ENCODE data around the gene CLCNKA. TPM values are rescaled to one million over a fixed set of nuclear protein-coding genes. Genes with fewer than 3 reads are reported as not detected.

CLCNKA gene
- polyA plus RNA-seq, 1 donor (not counting 4 experiments of a cell fraction or from before 2014, with no cell fraction given) = not detected

DNA sequence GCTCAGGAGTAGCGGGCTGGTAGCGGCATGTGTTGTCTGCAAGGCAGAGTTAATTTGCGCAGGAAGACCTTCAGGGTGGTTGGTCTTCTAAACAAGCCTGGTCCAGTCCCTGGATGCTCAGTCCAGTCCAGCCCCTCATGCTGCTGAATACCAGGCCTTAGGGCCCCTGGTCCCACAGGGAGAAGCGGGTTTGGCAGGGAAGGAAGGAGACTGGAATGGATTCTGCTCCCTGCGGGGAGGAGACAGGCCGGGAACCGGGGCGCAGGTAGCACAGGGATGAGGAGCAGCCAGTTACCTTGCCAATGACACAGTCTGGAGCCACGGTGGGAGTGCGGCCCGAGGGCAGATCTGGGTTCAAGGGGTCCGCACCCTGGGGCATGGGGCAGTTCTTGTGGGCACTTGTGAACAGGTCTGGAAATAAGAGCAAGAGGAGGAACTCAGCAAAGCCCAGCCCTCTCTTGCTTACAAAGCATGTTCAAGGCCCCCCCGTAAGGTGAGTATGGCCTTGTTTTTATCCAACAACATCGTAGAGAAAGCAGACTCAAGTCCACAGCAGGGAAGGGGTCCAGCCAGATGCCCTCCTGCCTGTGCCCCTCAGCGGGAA lies 41.5 kb downstream of the CLCNKA start:
- Histone ChIP-seq H3K36me3 (ENCODE audit: control insufficient read depth in 2 of 2, extremely low read depth in 1 of 2, insufficient read depth in 2 of 2, low read length in 2 of 2) (no peaks in the 10 kb centered on the region), H3K27me3 (ENCODE audit: control insufficient read depth, extremely low read depth, insufficient read depth, low read length) (peaks cover 9% of the 10 kb centered on the region), H3K9me1 (ENCODE audit: control insufficient read depth, extremely low read depth, insufficient read depth, low read length) (no peaks in the 10 kb centered on the region), H2AFZ (ENCODE audit: control insufficient read depth, low read length) (no peak overlapping the region), H3K4me3 (ENCODE audit: control insufficient read depth in 2 of 3, extremely low read depth in 1 of 3, insufficient read depth in 2 of 3, low read depth in 1 of 3, low read length in 3 of 3) (no peak overlapping the region), H3K9me3 (ENCODE audit: control insufficient read depth, low read depth, low read length) (no peaks in the 10 kb centered on the region), H3K4me2 (ENCODE audit: control insufficient read depth, extremely low read depth, insufficient read depth, low read depth, low read length) (no peak overlapping the region), H3K79me2 (ENCODE audit: control insufficient read depth, insufficient read depth, low read length) (no peaks in the 10 kb centered on the region), H4K20me1 (ENCODE audit: control insufficient read depth, extremely low read depth, insufficient read depth, low read length) (no peaks in the 10 kb centered on the region), H3K27ac (ENCODE audit: control insufficient read depth, insufficient read depth, low read length) (no peak overlapping the region), H3K9ac (ENCODE audit: control insufficient read depth, extremely low read depth, insufficient read depth, low read length) (no peak overlapping the region), H3K4me1 (ENCODE audit: control insufficient read depth, extremely low read depth, insufficient read depth, low read length) (peaks cover 2% of the 10 kb centered on the region)
- FAIRE-seq (no peak), DNase-seq (ENCODE audit: low read depth, low spot score) (no peak)
- dilution Hi-C loops (cut with MboI; ENCODE audit: extremely low pct_ligation_motif_present, low sequenced_read_pairs) = no loop called here
- TF ChIP-seq CTCF (optimal IDR thresholded peaks at IDR 0.05 in 1 of 3, IDR thresholded peaks at IDR 0.05 in 1 of 3, conservative IDR thresholded peaks at IDR 0.05 in 1 of 3; ENCODE audit: extremely low read depth in 1 of 3, insufficient read depth in 2 of 3, low read length in 3 of 3) (no peak), EZH2 (IDR thresholded peaks at IDR 0.05; ENCODE audit: low read length) (no peak)

DNA sequence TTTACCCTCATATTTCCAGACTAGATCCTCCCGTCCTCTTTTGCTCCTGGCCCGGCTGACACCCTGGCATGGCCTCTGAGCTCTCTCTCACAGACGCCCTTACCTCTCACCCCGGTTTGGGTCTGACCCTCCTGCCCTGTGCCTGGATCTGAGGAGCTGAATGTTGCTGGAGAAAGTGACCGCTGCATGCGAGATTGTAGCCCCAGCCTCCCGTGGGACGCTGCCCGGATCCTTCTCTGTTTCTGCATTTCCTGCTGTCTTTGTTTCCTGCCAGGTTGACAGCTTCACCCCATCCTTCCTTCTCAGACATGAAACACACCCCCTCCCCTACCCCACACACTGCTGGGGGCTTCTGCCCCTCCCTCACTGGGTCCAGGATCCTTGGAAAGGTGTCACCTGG lies 42.1 kb downstream of the CLCNKA start:
- Histone ChIP-seq H3K9ac (ENCODE audit: control insufficient read depth, extremely low read depth, insufficient read depth, low read length) (no peak overlapping the region), H3K79me2 (ENCODE audit: control insufficient read depth, insufficient read depth, low read length) (no peaks in the 10 kb centered on the region), H4K20me1 (ENCODE audit: control insufficient read depth, extremely low read depth, insufficient read depth, low read length) (no peaks in the 10 kb centered on the region), H3K36me3 (ENCODE audit: control insufficient read depth in 2 of 2, extremely low read depth in 1 of 2, insufficient read depth in 2 of 2, low read length in 2 of 2) (no peaks in the 10 kb centered on the region), H3K4me3 (ENCODE audit: control insufficient read depth in 2 of 3, extremely low read depth in 1 of 3, insufficient read depth in 2 of 3, low read depth in 1 of 3, low read length in 3 of 3) (no peak overlapping the region), H3K9me3 (ENCODE audit: control insufficient read depth, low read depth, low read length) (no peaks in the 10 kb centered on the region), H3K4me2 (ENCODE audit: control insufficient read depth, extremely low read depth, insufficient read depth, low read depth, low read length) (no peak overlapping the region), H3K9me1 (ENCODE audit: control insufficient read depth, extremely low read depth, insufficient read depth, low read length) (no peaks in the 10 kb centered on the region), H3K27ac (ENCODE audit: control insufficient read depth, insufficient read depth, low read length) (no peak overlapping the region), H3K27me3 (ENCODE audit: control insufficient read depth, extremely low read depth, insufficient read depth, low read length) (peaks cover 9% of the 10 kb centered on the region), H2AFZ (ENCODE audit: control insufficient read depth, low read length) (no peak overlapping the region), H3K4me1 (ENCODE audit: control insufficient read depth, extremely low read depth, insufficient read depth, low read length) (peaks cover 2% of the 10 kb centered on the region)
- DNase-seq (ENCODE audit: low read depth, low spot score) = no peak
- TF ChIP-seq CTCF (optimal IDR thresholded peaks at IDR 0.05 in 1 of 3, IDR thresholded peaks at IDR 0.05 in 1 of 3, conservative IDR thresholded peaks at IDR 0.05 in 1 of 3; ENCODE audit: extremely low read depth in 1 of 3, insufficient read depth in 2 of 3, low read length in 3 of 3) (no peak), EZH2 (IDR thresholded peaks at IDR 0.05; ENCODE audit: low read length) (no peak)
- dilution Hi-C loops (cut with MboI; ENCODE audit: extremely low pct_ligation_motif_present, low sequenced_read_pairs) = no loop called here
- FAIRE-seq = no peak
